Measurements from ENCODE around the gene DAG1.

Gene DAG1

GRCh38 chr3:49556500-49557275 is 86.6 kb downstream of the DAG1 start:
- DNase-seq = no peak

GRCh38 chr3:49563040-49563578 is 93.0 kb downstream of the DAG1 start:
- DNase-seq = no peak

- no peak for DNase-seq
Observed at GRCh38 chr3:49563766-49564165, 93.7 kb downstream of the DAG1 start.

GRCh38 chr3:49566312-49566711 is 96.2 kb downstream of the DAG1 start:
- DNase-seq = no peak

- no peak for DNase-seq
Observed at GRCh38 chr3:49567406-49567805, 97.3 kb downstream of the DAG1 start.

- no peak for DNase-seq
Observed at GRCh38 chr3:49568965-49569364, 98.9 kb downstream of the DAG1 start.

GRCh38 chr3:49570028-49570654 is 100.1 kb downstream of the DAG1 start:
- DNase-seq = no peak

GRCh38 chr3:49582177-49582576 is 112.1 kb downstream of the DAG1 start:
- DNase-seq = no peak
